GM18526 (cell line): ENCODE measurements around the gene LLGL2.

Experiments used
- POLR2A ChIP-seq: IDR thresholded peaks from 3 replicates; pipeline ENCODE4 v1.6.1; 2011; ENCODE audit not compliant: insufficient read length; ENCODE audit errors: extremely low read depth

LLGL2 gene

GRCh38 chr17:75488693-75489510, 36.6 kb upstream of the LLGL2 start:
- TF ChIP-seq POLR2A, result no peak

- no peak for TF ChIP-seq POLR2A
Measured at GRCh38 chr17:75489511-75489955, 36.0 kb upstream of the LLGL2 start.

DNA sequence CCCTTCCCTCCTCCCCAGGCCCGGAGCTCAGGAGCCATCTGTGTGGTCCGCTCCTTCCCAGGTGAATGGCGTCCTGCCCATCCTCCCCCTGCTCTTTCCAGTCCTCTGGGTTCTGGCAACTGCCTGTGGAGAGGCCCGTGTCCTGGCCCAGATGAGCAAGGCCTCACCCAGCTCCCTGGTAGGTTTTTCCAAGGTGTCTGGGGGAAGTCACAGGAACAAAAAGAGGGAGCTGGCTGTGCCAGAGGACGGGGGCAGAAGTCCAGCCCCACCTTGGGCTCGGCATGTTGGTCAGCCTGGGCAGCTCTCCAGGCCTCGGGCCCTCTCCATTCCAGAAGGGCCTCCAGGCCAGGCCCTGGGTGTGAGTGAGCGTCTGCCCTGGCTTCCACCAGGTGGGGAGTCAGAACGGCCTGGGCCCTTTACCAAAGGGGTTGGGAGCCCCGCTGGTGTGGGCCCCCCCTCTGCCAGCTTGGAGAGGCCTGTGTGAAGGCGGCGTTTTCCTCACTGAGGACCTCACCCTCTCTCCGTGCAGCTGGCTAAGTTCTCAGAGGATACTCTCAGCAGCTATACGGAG, 35.2 kb upstream of the LLGL2 start:
- TF ChIP-seq POLR2A, result no peak

- no peak for TF ChIP-seq POLR2A
Measured at GRCh38 chr17:75490953-75491649, 34.4 kb upstream of the LLGL2 start.

GRCh38 chr17:75491680-75492079, 33.8 kb upstream of the LLGL2 start:
- no peak for TF ChIP-seq POLR2A

GRCh38 chr17:75492555-75493168, 32.8 kb upstream of the LLGL2 start:
- no peak for TF ChIP-seq POLR2A

- no peak for TF ChIP-seq POLR2A
Measured at GRCh38 chr17:75493476-75494129, 31.9 kb upstream of the LLGL2 start.

DNA sequence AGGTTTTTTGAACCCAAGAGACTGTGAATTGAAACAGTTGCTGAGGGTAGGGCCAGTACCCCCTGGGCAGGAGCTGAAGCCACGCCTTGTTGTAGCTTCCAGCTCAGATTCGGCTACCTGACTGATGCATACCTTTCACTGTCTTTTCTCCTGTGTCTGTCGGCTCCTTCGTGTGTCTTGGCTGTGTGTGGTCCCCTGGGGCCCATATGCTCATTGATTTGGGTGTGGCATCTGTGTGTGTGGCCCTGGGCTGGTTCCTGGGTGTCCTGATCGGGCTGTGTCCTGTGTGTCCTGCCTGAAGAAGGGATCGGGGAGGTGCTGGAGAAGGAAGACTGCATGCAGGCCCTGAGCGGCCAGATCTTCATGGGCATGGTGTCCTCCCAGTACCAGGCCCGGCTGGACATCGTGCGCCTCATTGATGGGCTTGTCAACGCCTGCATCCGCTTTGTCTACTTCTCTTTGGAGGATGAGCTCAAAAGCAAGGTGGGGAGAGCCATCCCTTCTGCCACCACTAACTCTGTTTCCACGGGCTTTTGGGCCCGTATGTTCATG, 31.1 kb upstream of the LLGL2 start:
- TF ChIP-seq POLR2A, result no peak

GRCh38 chr17:75496005-75496404, 29.5 kb upstream of the LLGL2 start:
- TF ChIP-seq POLR2A, result no peak

DNA sequence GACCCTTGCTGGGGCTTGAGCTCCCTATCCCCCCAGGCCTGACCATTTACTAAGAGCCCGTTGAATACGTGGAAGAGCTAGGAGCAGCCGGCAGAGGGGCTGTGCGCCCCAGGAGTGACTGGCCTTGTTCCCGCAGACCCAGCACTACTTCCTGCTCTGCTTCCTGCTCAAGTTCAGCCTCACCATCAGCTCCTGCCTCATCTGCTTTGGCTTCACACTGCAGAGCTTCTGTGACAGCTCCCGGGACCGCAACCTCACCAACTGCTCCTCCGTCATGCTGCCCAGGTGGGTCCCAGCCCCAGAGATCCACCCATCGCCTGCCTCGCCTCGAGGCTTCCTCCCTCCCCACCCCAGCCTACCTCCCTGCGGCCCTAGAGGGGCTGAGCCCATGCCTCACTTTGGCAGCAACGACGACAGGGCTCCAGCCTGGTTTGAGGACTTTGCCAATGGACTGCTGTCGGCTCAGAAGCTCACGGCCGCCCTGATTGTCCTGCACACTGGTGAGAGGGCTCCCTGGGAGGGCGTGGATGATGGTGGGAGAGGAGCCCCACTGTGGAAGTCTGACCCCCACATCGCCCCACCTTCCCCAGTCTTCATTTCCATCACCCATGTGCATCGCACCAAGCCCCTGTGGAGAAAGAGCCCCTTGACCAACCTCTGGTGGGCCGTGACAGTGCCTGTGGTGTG, 27.3 kb upstream of the LLGL2 start:
- no peak for TF ChIP-seq POLR2A

DNA sequence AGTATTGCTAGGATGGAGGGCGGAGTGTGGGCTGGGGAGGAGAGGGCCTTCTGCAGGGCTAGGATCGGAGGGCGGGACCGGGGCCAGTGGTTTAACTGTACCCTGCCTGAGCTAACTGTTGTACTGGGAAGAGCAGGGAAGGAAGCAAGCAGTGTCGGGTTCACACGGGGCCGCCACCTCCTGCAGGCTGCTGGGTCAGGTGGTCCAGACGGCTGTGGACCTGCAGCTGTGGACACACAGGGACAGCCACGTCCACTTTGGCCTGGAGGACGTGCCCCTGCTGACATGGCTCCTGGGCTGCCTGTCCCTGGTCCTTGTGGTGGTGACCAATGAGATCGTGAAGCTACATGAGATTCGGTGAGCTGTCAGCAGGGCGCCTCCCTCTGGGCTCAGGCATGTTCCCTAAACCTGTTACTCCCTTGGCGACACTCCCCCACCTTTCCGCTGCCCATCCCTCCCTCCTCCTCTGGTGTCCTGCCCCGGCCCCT, 26.7 kb upstream of the LLGL2 start:
- TF ChIP-seq POLR2A, result no peak

GRCh38 chr17:75499313-75500022, 26.0 kb upstream of the LLGL2 start:
- no peak for TF ChIP-seq POLR2A

DNA sequence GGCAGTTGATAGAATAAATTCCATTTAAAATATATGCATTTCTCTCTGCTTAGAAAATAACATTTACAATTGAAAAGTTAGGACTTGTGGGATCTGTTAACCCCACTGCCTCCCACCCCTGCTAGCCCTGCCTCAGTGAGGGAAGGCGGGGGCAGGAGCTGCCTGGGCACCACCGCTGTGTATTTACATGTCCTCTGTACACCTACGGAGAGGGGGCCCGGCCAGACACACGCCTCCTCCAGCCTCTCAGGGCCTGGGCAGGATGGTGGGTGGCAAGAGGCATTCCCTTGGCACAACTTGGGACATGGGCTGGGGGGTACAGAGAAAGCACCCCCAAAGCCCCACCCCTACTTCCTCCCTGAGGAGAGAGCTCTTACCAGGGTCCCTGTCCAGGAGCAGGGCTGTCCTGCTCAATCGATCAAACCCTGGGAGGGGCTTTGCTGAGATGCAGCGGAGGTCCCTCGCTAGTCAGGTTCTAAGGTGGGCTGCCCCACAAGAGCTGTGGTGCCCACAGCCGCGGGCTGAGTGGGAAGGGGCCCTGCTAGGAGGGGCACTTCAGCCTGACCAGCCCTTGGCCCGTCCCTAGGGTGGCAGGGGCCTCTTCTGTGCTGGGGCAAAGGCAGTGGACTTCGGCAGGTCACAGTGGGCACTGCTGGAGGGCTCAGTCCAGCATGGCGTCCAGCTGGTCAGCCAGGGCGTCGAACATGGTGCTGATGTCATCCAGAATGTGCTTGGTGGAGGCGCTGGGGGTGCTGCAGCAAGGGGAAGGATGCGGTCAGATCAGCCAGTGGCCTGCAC, 24.9 kb upstream of the LLGL2 start:
- TF ChIP-seq POLR2A, result no peak
